ENCODE measurements around the gene TTC4. TPM values are rescaled to one million over a fixed set of nuclear protein-coding genes. Genes with fewer than 3 reads are reported as not detected.
A peak's percentile ranks its signal among the peaks of the same experiment; 100 is the strongest.
"Not testable (repeated sequence)": the region's sequence is repeated elsewhere in the genome, so short reads cannot be mapped to it uniquely, and the experiment has no call there.

The TTC4 gene
- total RNA-seq, 1 donor = 27.9 TPM

- Histone ChIP-seq H4K20me1 (ENCODE audit: insufficient read depth, low read length) (no peaks in the 10 kb centered on the region), H2AFZ (ENCODE audit: low read length) (no peak overlapping the region), H3K36me3 (ENCODE audit: insufficient read depth, low read length) (no peaks in the 10 kb centered on the region), H3K4me1 (ENCODE audit: insufficient read depth, low read length) (peaks cover 11% of the 10 kb centered on the region), H3K27ac (ENCODE audit: low read depth, low read length) (no peak overlapping the region), H3K79me2 (ENCODE audit: insufficient read depth, low read length) (peaks cover 12% of the 10 kb centered on the region), H3K27me3 (ENCODE audit: insufficient read depth, low read length) (peaks cover 2% of the 10 kb centered on the region), H3K4me2 (ENCODE audit: insufficient read depth, low read length) (no peak overlapping the region), H3K9me3 (ENCODE audit: low read depth, low read length) (no peaks in the 10 kb centered on the region), H3K4me3 (ENCODE audit: insufficient read depth, low read length) (no peak overlapping the region)
- TF ChIP-seq, protein P1, sequence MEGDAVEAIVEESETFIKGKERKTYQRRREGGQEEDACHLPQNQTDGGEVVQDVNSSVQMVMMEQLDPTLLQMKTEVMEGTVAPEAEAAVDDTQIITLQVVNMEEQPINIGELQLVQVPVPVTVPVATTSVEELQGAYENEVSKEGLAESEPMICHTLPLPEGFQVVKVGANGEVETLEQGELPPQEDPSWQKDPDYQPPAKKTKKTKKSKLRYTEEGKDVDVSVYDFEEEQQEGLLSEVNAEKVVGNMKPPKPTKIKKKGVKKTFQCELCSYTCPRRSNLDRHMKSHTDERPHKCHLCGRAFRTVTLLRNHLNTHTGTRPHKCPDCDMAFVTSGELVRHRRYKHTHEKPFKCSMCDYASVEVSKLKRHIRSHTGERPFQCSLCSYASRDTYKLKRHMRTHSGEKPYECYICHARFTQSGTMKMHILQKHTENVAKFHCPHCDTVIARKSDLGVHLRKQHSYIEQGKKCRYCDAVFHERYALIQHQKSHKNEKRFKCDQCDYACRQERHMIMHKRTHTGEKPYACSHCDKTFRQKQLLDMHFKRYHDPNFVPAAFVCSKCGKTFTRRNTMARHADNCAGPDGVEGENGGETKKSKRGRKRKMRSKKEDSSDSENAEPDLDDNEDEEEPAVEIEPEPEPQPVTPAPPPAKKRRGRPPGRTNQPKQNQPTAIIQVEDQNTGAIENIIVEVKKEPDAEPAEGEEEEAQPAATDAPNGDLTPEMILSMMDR (IDR thresholded peaks at IDR 0.05; ENCODE audit: extremely low read depth, low read depth, low read length) = peak; percentile 28
- peak; percentile 69 for DNase-seq (ENCODE audit: insufficient read length, low spot score, missing footprints)
Observed at GRCh38 chr1:54768093-54768492, 52.4 kb downstream of the TTC4 start.

- H3K4me3 ChIP-seq (ENCODE audit: insufficient read depth, low read length) = no peak overlapping the region
- TF ChIP-seq, protein P1 (IDR thresholded peaks at IDR 0.05; ENCODE audit: extremely low read depth, low read depth, low read length) = no peak
- no peak overlapping the region for H2AFZ ChIP-seq (ENCODE audit: low read length)
- H3K27ac ChIP-seq (ENCODE audit: low read depth, low read length) = no peak overlapping the region
- H3K27me3 ChIP-seq (ENCODE audit: insufficient read depth, low read length) = peaks cover 10% of the 10 kb centered on the region
- DNase-seq (ENCODE audit: insufficient read length, low spot score, missing footprints) = no peak
- no peaks in the 10 kb centered on the region for H3K9me3 ChIP-seq (ENCODE audit: low read depth, low read length)
- no peaks in the 10 kb centered on the region for H3K79me2 ChIP-seq (ENCODE audit: insufficient read depth, low read length)
- H3K36me3 ChIP-seq (ENCODE audit: insufficient read depth, low read length) = no peaks in the 10 kb centered on the region
- no peaks in the 10 kb centered on the region for H4K20me1 ChIP-seq (ENCODE audit: insufficient read depth, low read length)
- H3K4me1 ChIP-seq (ENCODE audit: insufficient read depth, low read length) = no peaks in the 10 kb centered on the region
- H3K4me2 ChIP-seq (ENCODE audit: insufficient read depth, low read length) = no peak overlapping the region
Observed at GRCh38 chr1:54772951-54773350, 57.3 kb downstream of the TTC4 start.

GRCh38 chr1:54774820-54775498 is 59.3 kb downstream of the TTC4 start:
- H3K4me3 ChIP-seq (ENCODE audit: insufficient read depth, low read length) = no peak overlapping the region
- DNase-seq (ENCODE audit: insufficient read length, low spot score, missing footprints) = no peak
- H3K79me2 ChIP-seq (ENCODE audit: insufficient read depth, low read length) = no peaks in the 10 kb centered on the region
- no peak overlapping the region for H3K4me2 ChIP-seq (ENCODE audit: insufficient read depth, low read length)
- H2AFZ ChIP-seq (ENCODE audit: low read length) = no peak overlapping the region
- no peaks in the 10 kb centered on the region for H3K9me3 ChIP-seq (ENCODE audit: low read depth, low read length)
- H4K20me1 ChIP-seq (ENCODE audit: insufficient read depth, low read length) = no peaks in the 10 kb centered on the region
- no peaks in the 10 kb centered on the region for H3K4me1 ChIP-seq (ENCODE audit: insufficient read depth, low read length)
- H3K27ac ChIP-seq (ENCODE audit: low read depth, low read length) = no peak overlapping the region
- peaks cover 10% of the 10 kb centered on the region for H3K27me3 ChIP-seq (ENCODE audit: insufficient read depth, low read length)
- TF ChIP-seq, protein P1 (IDR thresholded peaks at IDR 0.05; ENCODE audit: extremely low read depth, low read depth, low read length) = no peak
- no peaks in the 10 kb centered on the region for H3K36me3 ChIP-seq (ENCODE audit: insufficient read depth, low read length)

DNA sequence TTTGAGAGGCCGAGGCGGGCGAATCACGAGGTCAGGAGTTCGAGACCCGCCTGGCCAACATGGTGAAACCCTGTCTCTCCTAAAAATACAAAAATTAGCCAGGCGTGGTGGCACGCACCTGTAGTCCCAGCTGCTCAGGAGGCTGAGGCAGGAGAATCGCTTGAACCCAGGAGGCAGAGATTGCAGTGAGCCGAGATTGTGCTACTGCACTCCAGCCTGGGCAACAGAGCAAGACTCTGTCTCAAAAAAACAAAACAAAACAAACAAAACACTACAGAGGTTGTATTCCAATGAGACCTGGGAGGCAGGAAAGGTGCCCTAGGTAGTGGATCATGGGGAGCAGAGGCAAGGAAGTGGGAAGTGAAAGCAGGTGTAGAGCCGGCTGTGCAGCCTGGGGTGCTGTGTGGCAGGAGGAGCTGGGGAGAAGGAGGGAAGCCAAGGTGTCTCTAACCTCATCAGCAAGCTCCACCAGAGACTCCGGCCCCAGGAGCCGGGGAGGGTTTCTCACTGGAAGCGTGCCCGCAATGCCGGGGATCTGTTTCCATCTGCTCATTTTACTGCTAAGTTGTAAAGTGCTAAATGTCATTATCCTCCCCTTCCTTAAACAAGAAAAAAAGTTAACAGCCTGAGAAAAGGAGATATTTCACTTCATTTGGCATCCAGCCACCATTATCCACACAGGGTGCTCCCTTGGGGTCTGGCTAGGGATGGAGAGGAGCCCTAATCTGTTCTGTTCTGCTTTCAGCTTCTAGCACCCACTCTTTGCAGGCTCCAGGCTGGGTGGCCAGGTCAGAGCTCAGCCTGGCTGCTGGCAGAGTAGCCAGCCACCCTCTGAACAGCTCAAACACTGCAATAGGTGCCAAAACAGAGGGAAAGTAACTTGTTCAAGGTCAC is 60.4 kb downstream of the TTC4 start:
- not testable (repeated sequence) for H4K20me1 ChIP-seq (ENCODE audit: insufficient read depth, low read length); H3K4me3 ChIP-seq (ENCODE audit: insufficient read depth, low read length); H3K79me2 ChIP-seq (ENCODE audit: insufficient read depth, low read length); H3K9me3 ChIP-seq (ENCODE audit: low read depth, low read length); H2AFZ ChIP-seq (ENCODE audit: low read length); H3K36me3 ChIP-seq (ENCODE audit: insufficient read depth, low read length); H3K27ac ChIP-seq (ENCODE audit: low read depth, low read length); H3K4me1 ChIP-seq (ENCODE audit: insufficient read depth, low read length); H3K4me2 ChIP-seq (ENCODE audit: insufficient read depth, low read length)
- peaks cover 17% of the 10 kb centered on the region for H3K27me3 ChIP-seq (ENCODE audit: insufficient read depth, low read length)
- DNase-seq (ENCODE audit: insufficient read length, low spot score, missing footprints) = peak; percentile 81
